ENCODE measurements around the gene C4orf46.

Gene C4orf46

DNA sequence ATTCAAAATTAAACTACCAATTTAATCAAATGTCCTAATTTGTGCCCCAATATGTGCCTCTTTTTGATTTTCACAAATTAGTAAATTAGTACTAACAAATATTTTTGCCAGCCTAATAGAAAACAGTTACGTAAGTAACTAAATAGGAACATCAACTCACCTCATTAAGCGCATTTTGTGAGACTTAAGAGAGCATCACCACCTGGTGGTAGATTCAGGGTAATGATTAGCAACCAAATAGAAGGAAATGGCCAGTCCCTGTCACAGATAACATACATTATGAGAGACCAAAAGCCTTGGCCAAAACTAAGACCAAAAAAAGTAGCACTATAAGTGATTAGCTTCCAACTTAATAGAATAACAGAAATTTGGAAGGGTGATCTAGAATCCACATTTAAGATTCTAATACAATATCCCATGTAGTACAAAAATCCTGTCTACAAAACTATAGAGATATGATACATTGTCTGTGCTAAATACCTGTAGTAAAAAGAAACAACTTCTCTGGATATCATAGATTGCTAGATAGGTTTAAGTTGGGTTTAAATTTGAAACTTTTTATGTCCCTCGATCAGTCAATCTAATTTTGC, 46.7 kb downstream of the C4orf46 start:
- DNase-seq (ENCODE audit: low read depth): peak; percentile 43
- TF ChIP-seq, protein P1, sequence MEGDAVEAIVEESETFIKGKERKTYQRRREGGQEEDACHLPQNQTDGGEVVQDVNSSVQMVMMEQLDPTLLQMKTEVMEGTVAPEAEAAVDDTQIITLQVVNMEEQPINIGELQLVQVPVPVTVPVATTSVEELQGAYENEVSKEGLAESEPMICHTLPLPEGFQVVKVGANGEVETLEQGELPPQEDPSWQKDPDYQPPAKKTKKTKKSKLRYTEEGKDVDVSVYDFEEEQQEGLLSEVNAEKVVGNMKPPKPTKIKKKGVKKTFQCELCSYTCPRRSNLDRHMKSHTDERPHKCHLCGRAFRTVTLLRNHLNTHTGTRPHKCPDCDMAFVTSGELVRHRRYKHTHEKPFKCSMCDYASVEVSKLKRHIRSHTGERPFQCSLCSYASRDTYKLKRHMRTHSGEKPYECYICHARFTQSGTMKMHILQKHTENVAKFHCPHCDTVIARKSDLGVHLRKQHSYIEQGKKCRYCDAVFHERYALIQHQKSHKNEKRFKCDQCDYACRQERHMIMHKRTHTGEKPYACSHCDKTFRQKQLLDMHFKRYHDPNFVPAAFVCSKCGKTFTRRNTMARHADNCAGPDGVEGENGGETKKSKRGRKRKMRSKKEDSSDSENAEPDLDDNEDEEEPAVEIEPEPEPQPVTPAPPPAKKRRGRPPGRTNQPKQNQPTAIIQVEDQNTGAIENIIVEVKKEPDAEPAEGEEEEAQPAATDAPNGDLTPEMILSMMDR (IDR thresholded peaks at IDR 0.05; ENCODE audit: control insufficient read depth, extremely low read depth, insufficient read depth): peak; percentile 77
- no peak overlapping the region for H3K4me3 ChIP-seq (ENCODE audit: low read depth, low read length)

DNA sequence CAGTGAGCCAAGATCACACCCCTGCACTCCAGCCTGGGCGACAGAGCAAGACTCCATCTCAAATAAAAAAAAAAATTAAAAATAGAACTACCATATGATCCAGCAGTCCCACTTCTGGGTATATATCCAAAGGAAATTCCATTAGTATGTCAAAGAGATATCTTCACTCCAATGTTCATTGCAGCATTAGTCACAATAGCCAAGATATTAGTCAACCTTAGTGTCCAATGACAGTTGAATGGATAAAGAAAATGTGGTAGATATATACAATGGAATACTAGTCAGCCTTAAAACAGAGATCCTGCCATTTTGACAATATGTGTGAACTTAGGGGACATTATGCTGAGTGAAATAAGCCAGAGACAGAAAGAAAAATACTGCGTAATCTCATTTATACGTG, 49.4 kb downstream of the C4orf46 start:
- TF ChIP-seq, protein P1 (IDR thresholded peaks at IDR 0.05; ENCODE audit: control insufficient read depth, extremely low read depth, insufficient read depth): no peak
- H3K4me3 ChIP-seq (ENCODE audit: low read depth, low read length): no peak overlapping the region
- DNase-seq (ENCODE audit: low read depth): no peak

DNA sequence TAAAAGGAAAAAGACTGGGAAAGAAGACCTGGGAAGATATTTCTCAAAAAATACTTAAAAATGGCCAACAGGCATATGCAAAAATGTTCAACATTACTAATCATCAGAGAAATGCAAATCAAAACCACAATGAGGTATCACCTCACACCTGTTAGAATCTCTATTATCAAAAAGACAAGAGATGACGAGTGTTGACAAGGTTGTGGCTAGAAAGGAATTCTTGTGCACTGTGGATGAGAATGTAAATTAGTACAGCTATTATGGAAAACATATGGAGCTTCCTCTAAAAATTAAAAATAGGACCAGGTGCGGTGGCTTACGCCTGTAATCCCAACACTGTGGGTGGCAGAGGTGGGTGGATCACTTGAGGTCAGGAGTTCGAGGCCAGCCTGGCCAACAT, 50.0 kb downstream of the C4orf46 start:
- TF ChIP-seq, protein P1 (IDR thresholded peaks at IDR 0.05; ENCODE audit: control insufficient read depth, extremely low read depth, insufficient read depth): no peak
- no peak for DNase-seq (ENCODE audit: low read depth)

DNA sequence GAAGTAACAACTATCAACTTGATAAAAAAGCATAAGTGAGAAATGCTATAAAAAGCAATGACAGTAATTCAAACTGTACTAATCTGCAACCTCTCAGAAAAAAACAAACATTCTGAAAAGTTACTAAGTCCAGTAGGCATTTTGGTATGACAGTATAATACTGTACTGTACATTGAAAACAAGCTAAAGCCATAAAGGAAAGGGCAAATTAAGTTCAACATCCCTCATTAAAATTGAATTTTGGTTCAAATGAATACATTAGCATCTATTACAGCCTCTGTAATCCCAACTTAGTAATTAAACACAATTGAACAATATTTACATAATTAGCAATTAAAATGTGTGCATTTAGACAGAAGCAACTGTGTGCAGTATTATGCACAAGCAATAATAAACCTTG, 53.7 kb downstream of the C4orf46 start:
- TF ChIP-seq, protein P1 (IDR thresholded peaks at IDR 0.05; ENCODE audit: control insufficient read depth, extremely low read depth, insufficient read depth): no peak
- H3K4me3 ChIP-seq (ENCODE audit: low read depth, low read length): no peak overlapping the region
- no peak for DNase-seq (ENCODE audit: low read depth)

More for the DNA sequence above, 50.0 kb downstream of the C4orf46 start:
- no peak overlapping the region for H3K4me3 ChIP-seq (ENCODE audit: low read depth, low read length)
